Loucy (cell line): ENCODE results near the gene PLEKHH2.
"Not testable (repeated sequence)": the region's sequence is repeated elsewhere in the genome, so short reads cannot be mapped to it uniquely, and the experiment has no call there.

Experiments
- H2AFZ ChIP-seq: fragments of 200-600 bp; sonication (generic); 2 replicates; pipeline ENCODE4 v1.6.0; 2016; ENCODE audit warnings: antibody characterized with exemption, mild to moderate bottlenecking, low read length, moderate library complexity
- H3F3A ChIP-seq: fragments of 200-600 bp; 2 replicates; pipeline ENCODE4 v1.6.0; 2016; ENCODE audit warnings: antibody characterized with exemption, low read depth, mild to moderate bottlenecking
- H3K27me3 ChIP-seq: fragments of 200-600 bp; sonication (generic); 2 replicates; pipeline ENCODE4 v1.6.1; 2014; ENCODE audit warnings: low read length, mild to moderate bottlenecking; ENCODE audit not compliant: insufficient read depth, poor library complexity, severe bottlenecking
- H3K36me3 ChIP-seq: fragments of 200-600 bp; sonication (generic); 2 replicates; pipeline ENCODE4 v1.6.1; 2016; ENCODE audit warnings: low read length; ENCODE audit not compliant: insufficient read depth
- H3K4me1 ChIP-seq: fragments of 200-600 bp; sonication (generic); 2 replicates; pipeline ENCODE4 v1.5.1; 2014; ENCODE audit warnings: low read length, mild to moderate bottlenecking; ENCODE audit not compliant: insufficient read depth, poor library complexity, severe bottlenecking
- H3K4me2 ChIP-seq: fragments of 200-600 bp; sonication (generic); 2 replicates; pipeline ENCODE4 v1.6.0; 2014; ENCODE audit warnings: antibody characterized with exemption, low read length, low read depth, mild to moderate bottlenecking; ENCODE audit not compliant: poor library complexity, severe bottlenecking
- H3K4me3 ChIP-seq: fragments of 200-600 bp; sonication (generic); 2 replicates; pipeline ENCODE4 v1.5.1; 2014; ENCODE audit warnings: low read length, mild to moderate bottlenecking, mixed read lengths; ENCODE audit not compliant: poor library complexity, severe bottlenecking
- H3K79me2 ChIP-seq: fragments of 200-600 bp; sonication (generic); 2 replicates; pipeline ENCODE4 v1.6.1; 2014; ENCODE audit warnings: low read length; ENCODE audit not compliant: insufficient read depth
- H3K9ac ChIP-seq: fragments of 200-600 bp; sonication (generic); 2 replicates; pipeline ENCODE4 v1.6.0; 2014; ENCODE audit warnings: mild to moderate bottlenecking, low read depth, low read length, moderate library complexity; ENCODE audit not compliant: poor library complexity, severe bottlenecking
- H3K9me2 ChIP-seq: fragments of 200-600 bp; sonication (generic); replicated peaks from 2 replicates; pipeline ENCODE4 v1.6.1; 2016; ENCODE audit warnings: low read depth, low read length, mixed read lengths
- H3K9me3 ChIP-seq: fragments of 200-600 bp; sonication (generic); 2 replicates; pipeline ENCODE4 v1.6.1; 2014; ENCODE audit warnings: mild to moderate bottlenecking, antibody characterized with exemption, low read length, low read depth; ENCODE audit not compliant: insufficient read depth
- H4K20me1 ChIP-seq: fragments of 200-600 bp; sonication (generic); 2 replicates; pipeline ENCODE4 v1.6.0; 2014; ENCODE audit warnings: antibody characterized with exemption, low read length, mild to moderate bottlenecking; ENCODE audit not compliant: insufficient read depth, poor library complexity, severe bottlenecking
- CTCF ChIP-seq: fragments of 200-600 bp; sonication (generic); conservative IDR thresholded peaks from 2 replicates; pipeline ENCODE4 v1.5.1; 2014; ENCODE audit warnings: mild to moderate bottlenecking, antibody characterized with exemption, low read length
- EZH2phosphoT487 ChIP-seq: fragments of 200-600 bp; IDR thresholded peaks from 2 replicates; pipeline ENCODE4 v1.6.1; 2018; ENCODE audit warnings: antibody characterized with exemption, mild to moderate bottlenecking, moderate library complexity, borderline replicate concordance

The PLEKHH2 gene

GRCh38 chr2:43594875-43595274, 42.2 kb upstream of the PLEKHH2 start:
- Histone ChIP-seq H2AFZ (no peak overlapping the region), H3K4me2 (peak overlapping the region; percentile 91), H3K79me2 (peaks cover 19% of the 10 kb centered on the region), H3K4me3 (peak overlapping the region; percentile 98), H3K9me3 (no peaks in the 10 kb centered on the region), H4K20me1 (no peaks in the 10 kb centered on the region), H3K9ac (peak overlapping the region; percentile 95), H3F3A (no peaks in the 10 kb centered on the region), H3K36me3 (peaks cover 4% of the 10 kb centered on the region; the same call in 1 of the 2 replicates), H3K27me3 (no peaks in the 10 kb centered on the region), H3K9me2 (no peaks in the 10 kb centered on the region), H3K4me1 (peaks cover 28% of the 10 kb centered on the region)
- TF ChIP-seq EZH2phosphoT487: no peak
- TF ChIP-seq CTCF: no peak

- TF ChIP-seq EZH2phosphoT487 (no peak), CTCF (no peak)
- H3K4me1 ChIP-seq: peaks cover 28% of the 10 kb centered on the region
Measured at GRCh38 chr2:43595603-43596412, 41.3 kb upstream of the PLEKHH2 start, which contains the start of gene THADA. Gene THADA (minus strand): TSS chr2:43596038. CDS start chr2:43592392, 3,646 bp downstream.

GRCh38 chr2:43600596-43600995, 36.5 kb upstream of the PLEKHH2 start:
- not testable (repeated sequence) for H3K4me2 ChIP-seq, H3K9me3 ChIP-seq

More at GRCh38 chr2:43595603-43596412, 41.3 kb upstream of the PLEKHH2 start, which contains the start of gene THADA:
- Histone ChIP-seq H3K79me2 (peaks cover 19% of the 10 kb centered on the region), H3K9me2 (no peaks in the 10 kb centered on the region), H3K9ac (peak within 1 kb of the TSS; percentile 95), H3K4me2 (peak within 1 kb of the TSS; percentile 96), H2AFZ (peak within 1 kb of the TSS; percentile 92), H3K9me3 (no peaks in the 10 kb centered on the region), H3K27me3 (no peaks in the 10 kb centered on the region), H3K36me3 (0 out of 2 replicates have a peak, but pooled peaks cover under 1% of the 10 kb centered on the region), H3K4me3 (peak within 1 kb of the TSS; percentile 98), H4K20me1 (no peaks in the 10 kb centered on the region), H3F3A (no peaks in the 10 kb centered on the region)

More at GRCh38 chr2:43600596-43600995, 36.5 kb upstream of the PLEKHH2 start:
- not testable (repeated sequence) for H4K20me1 ChIP-seq, H3K27me3 ChIP-seq, H2AFZ ChIP-seq, H3K36me3 ChIP-seq, H3K9me2 ChIP-seq, H3K4me3 ChIP-seq, H3K9ac ChIP-seq, H3K79me2 ChIP-seq, H3K4me1 ChIP-seq, H3F3A ChIP-seq
